Smooth muscle cell (in vitro differentiated cells): ENCODE measurements around the gene STYX. TPM values are rescaled to one million over a fixed set of nuclear protein-coding genes. Genes with fewer than 3 reads are reported as not detected.
"Not testable (repeated sequence)": the region's sequence is repeated elsewhere in the genome, so short reads cannot be mapped to it uniquely, and the experiment has no call there.

Experiments used
- DNase-seq: peaks from one replicate; lab custom pipeline; 2025; ENCODE audit not compliant: unreplicated experiment; lab: John Stamatoyannopoulos, UW
- H2AFZ ChIP-seq: fragments of 200-600 bp; sonication (generic); 2 replicates; pipeline ENCODE4 v1.6.0; 2016; ENCODE audit warnings: antibody characterized with exemption, low read depth, mild to moderate bottlenecking
- H3F3A ChIP-seq: fragments of 200-600 bp; sonication (generic); 2 replicates; pipeline ENCODE4 v1.6.0; 2017; ENCODE audit warnings: antibody characterized with exemption, low read depth
- H3K27ac ChIP-seq: fragments of 200-600 bp; sonication (generic); 2 replicates; pipeline ENCODE4 v1.5.1; 2016; ENCODE audit warnings: low read depth, mild to moderate bottlenecking
- H3K27me3 ChIP-seq: fragments of 200-600 bp; sonication (generic); 2 replicates; pipeline ENCODE4 v1.6.1; 2016; ENCODE audit warnings: low read depth, mild to moderate bottlenecking
- H3K36me3 ChIP-seq: fragments of 200-600 bp; sonication (generic); 2 replicates; pipeline ENCODE4 v1.5.1; 2016; ENCODE audit warnings: low read depth
- H3K4me1 ChIP-seq: fragments of 200-600 bp; sonication (generic); 2 replicates; pipeline ENCODE4 v1.5.1; 2016; ENCODE audit warnings: low read depth
- H3K4me2 ChIP-seq: fragments of 200-600 bp; sonication (generic); 2 replicates; pipeline ENCODE4 v1.6.0; 2016; ENCODE audit warnings: mild to moderate bottlenecking
- H3K4me3 ChIP-seq: fragments of 200-600 bp; sonication (generic); 2 replicates; pipeline ENCODE4 v1.5.1; 2016; ENCODE audit warnings: mild to moderate bottlenecking
- H3K79me2 ChIP-seq: fragments of 200-600 bp; sonication (generic); 2 replicates; pipeline ENCODE4 v1.6.0; 2016; ENCODE audit warnings: low read depth, mild to moderate bottlenecking
- H3K9ac ChIP-seq: fragments of 200-600 bp; sonication (generic); 2 replicates; pipeline ENCODE4 v1.6.0; 2016; ENCODE audit warnings: low read depth
- H3K9me3 ChIP-seq: fragments of 200-600 bp; sonication (generic); replicated peaks from 2 replicates; pipeline ENCODE4 v1.5.1; 2016; ENCODE audit warnings: low read depth
- H4K20me1 ChIP-seq: fragments of 200-600 bp; sonication (generic); 2 replicates; pipeline ENCODE4 v1.6.0; 2016; ENCODE audit warnings: low read depth
- CTCF ChIP-seq: fragments of 200-600 bp; sonication (generic); IDR thresholded peaks from 2 replicates; pipeline ENCODE4 v1.5.1; 2017; ENCODE audit warnings: borderline replicate concordance, mild to moderate bottlenecking, antibody characterized with exemption; ENCODE audit not compliant: insufficient read depth, poor library complexity, severe bottlenecking
- WGBS: methylation state at CpG from one replicate; pipeline ENCODE4 v1.1.7; 2016; ENCODE audit warnings: low lambda C conversion rate; 5-methylcytosine and 5-hydroxymethylcytosine counted together
- polyA plus RNA-seq: library from polyadenylated mRNA; unstranded; fragments of >200 nt; fragmentation: Nextera tagmentation; extraction: Ambion mirVana; gene quantifications from 2 replicates; pipeline ENCODE4 v1.2.1, GENCODE V29; 2016
- total RNA-seq: library from RNA; depleted of rRNA; stranded (reverse); fragments of >200 nt; gene quantifications from 2 replicates; pipeline ENCODE4 v1.2.3, GENCODE V29; 2014

The STYX gene
- total and polyA plus RNA-seq, 2 experiments from 2014 or later: 8.5 to 17.9 TPM

GRCh38 chr14:52716155-52716554 lies 13.8 kb upstream of the STYX start:
- Histone ChIP-seq H3K9ac (no peak overlapping the region), H2AFZ (no peak overlapping the region), H3K4me1 (no peaks in the 10 kb centered on the region), H3K27me3 (no peaks in the 10 kb centered on the region), H3K36me3 (peaks cover 82% of the 10 kb centered on the region), H3K4me2 (no peak overlapping the region), H4K20me1 (peaks cover 21% of the 10 kb centered on the region), H3K9me3 (no peaks in the 10 kb centered on the region), H3K79me2 (peaks cover 53% of the 10 kb centered on the region), H3F3A (peaks cover 4% of the 10 kb centered on the region), H3K4me3 (no peak overlapping the region), H3K27ac (no peak overlapping the region)
- WGBS: 95% methylated on average over 6 of the region's 6 CpGs
- DNase-seq: no peak
- no peak for TF ChIP-seq CTCF

DNA sequence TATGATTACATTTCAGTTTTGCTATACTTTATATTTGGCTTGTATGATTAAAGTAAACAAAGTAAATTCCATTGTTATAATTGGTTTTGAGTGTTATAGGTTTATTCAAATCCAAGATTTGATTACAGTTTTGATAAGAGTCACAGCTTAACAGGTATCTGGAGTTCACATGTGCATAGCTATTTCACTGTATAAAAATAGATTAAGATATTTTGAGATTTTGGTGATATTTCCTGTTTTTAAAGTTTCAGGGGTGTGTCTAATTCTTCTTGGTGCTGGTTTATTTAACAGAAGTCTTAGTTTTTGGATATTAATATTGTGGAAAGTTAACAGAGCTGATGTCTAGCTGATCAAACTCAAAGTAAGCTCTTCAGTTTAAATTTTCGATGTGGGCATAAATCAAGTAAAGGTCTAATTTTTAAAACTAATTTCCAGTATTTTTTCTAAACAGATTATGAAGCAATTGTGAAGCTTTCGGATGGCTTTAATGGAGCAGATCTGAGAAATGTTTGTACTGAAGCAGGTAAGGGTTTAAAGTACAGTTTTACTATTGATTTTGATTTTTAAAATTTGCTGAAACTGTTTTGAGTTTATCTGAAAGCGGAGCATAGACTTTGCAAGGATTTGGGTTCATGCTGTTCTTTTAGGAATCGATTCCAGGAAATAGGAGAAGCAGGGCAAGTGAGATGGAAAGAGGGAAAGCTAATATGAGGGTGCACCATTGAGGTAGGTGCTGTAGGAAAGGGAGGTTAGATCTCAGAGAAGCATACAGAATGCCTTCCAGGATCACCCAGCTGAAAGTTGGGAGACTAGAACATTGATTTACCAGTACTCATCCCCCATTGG lies 6.2 kb upstream of the STYX start:
- no peak for TF ChIP-seq CTCF
- H3F3A ChIP-seq: peaks cover 29% of the 10 kb centered on the region
- no peak overlapping the region for H3K9ac ChIP-seq
- no peak overlapping the region for H2AFZ ChIP-seq
- H3K27ac ChIP-seq: peak overlapping the region; percentile 2
- no peak overlapping the region for H3K4me3 ChIP-seq
- DNase-seq: no peak
- no peaks in the 10 kb centered on the region for H3K4me1 ChIP-seq
- H3K4me2 ChIP-seq: no peak overlapping the region
- H3K27me3 ChIP-seq: no peaks in the 10 kb centered on the region
- peaks cover 24% of the 10 kb centered on the region for H3K79me2 ChIP-seq
- H3K9me3 ChIP-seq: no peaks in the 10 kb centered on the region
- WGBS: 97% methylated on average over 4 of the region's 4 CpGs
- peaks cover 66% of the 10 kb centered on the region for H3K36me3 ChIP-seq
- peaks cover 46% of the 10 kb centered on the region for H4K20me1 ChIP-seq

DNA sequence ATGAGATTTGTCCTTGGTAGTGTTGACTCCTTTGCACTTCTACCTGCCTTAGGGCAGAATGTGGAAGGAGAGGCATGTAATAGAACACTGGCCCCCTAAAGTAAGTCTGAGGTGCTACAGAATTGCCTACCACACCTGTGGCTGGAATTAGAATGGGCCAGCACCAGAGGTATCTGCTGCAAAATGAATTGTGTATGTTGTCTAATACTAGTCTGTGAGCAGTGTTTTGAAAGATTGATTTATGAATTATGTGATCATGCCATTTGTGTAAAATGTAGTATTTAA lies 5.7 kb upstream of the STYX start:
- Histone ChIP-seq H3K27me3 (no peaks in the 10 kb centered on the region), H3F3A (peaks cover 28% of the 10 kb centered on the region), H3K4me1 (peaks cover 2% of the 10 kb centered on the region), H3K79me2 (peaks cover 22% of the 10 kb centered on the region), H4K20me1 (peaks cover 46% of the 10 kb centered on the region), H3K9ac (no peak overlapping the region), H3K9me3 (no peaks in the 10 kb centered on the region), H3K27ac (no peak overlapping the region), H3K36me3 (peaks cover 60% of the 10 kb centered on the region), H2AFZ (no peak overlapping the region), H3K4me2 (no peak overlapping the region), H3K4me3 (no peak overlapping the region)
- no peak for DNase-seq
- no peak for TF ChIP-seq CTCF

GRCh38 chr14:52727509-52727908 lies 2.5 kb upstream of the STYX start:
- peaks cover 40% of the 10 kb centered on the region for H3K36me3 ChIP-seq
- 95% methylated on average over 2 of the region's 2 CpGs for WGBS
- H3K9me3 ChIP-seq: not testable (repeated sequence)

GRCh38 chr14:52729035-52729434 lies 931 bp upstream of the STYX start:
- Histone ChIP-seq H4K20me1 (peaks cover 24% of the 10 kb centered on the region), H3K79me2 (peaks cover 28% of the 10 kb centered on the region), H3F3A (peaks cover 20% of the 10 kb centered on the region), H3K4me3 (peak overlapping the region; percentile 71), H3K27ac (peak overlapping the region; percentile 72), H3K36me3 (peaks cover 27% of the 10 kb centered on the region), H3K4me2 (peak overlapping the region; percentile 85)
- not testable (repeated sequence) for H3K9ac ChIP-seq, H3K27me3 ChIP-seq, H2AFZ ChIP-seq, H3K9me3 ChIP-seq, DNase-seq, H3K4me1 ChIP-seq
- WGBS: 84% methylated on average over 15 of the region's 15 CpGs

More at GRCh38 chr14:52727509-52727908, 2.5 kb upstream of the STYX start:
- H4K20me1 ChIP-seq: peaks cover 38% of the 10 kb centered on the region
- not testable (repeated sequence) for DNase-seq, H3K4me3 ChIP-seq, H3K27me3 ChIP-seq, H3K9ac ChIP-seq, H3K4me1 ChIP-seq, H2AFZ ChIP-seq, H3K4me2 ChIP-seq
- H3K27ac ChIP-seq: peak overlapping the region; percentile 37
- peaks cover 19% of the 10 kb centered on the region for H3K79me2 ChIP-seq
- H3F3A ChIP-seq: peaks cover 28% of the 10 kb centered on the region
